Smooth muscle cell (in vitro differentiated cells): ENCODE data around the gene C10orf90. TPM values are rescaled to one million over a fixed set of nuclear protein-coding genes. Genes with fewer than 3 reads are reported as not detected.

Experiments
- DNase-seq: peaks from one replicate; lab custom pipeline; 2025; ENCODE audit not compliant: unreplicated experiment; lab: John Stamatoyannopoulos, UW
- H2AFZ ChIP-seq: fragments of 200-600 bp; sonication (generic); 2 replicates; pipeline ENCODE4 v1.6.0; 2016; ENCODE audit warnings: antibody characterized with exemption, low read depth, mild to moderate bottlenecking
- H3F3A ChIP-seq: fragments of 200-600 bp; sonication (generic); 2 replicates; pipeline ENCODE4 v1.6.0; 2017; ENCODE audit warnings: antibody characterized with exemption, low read depth
- H3K27ac ChIP-seq: fragments of 200-600 bp; sonication (generic); 2 replicates; pipeline ENCODE4 v1.5.1; 2016; ENCODE audit warnings: low read depth, mild to moderate bottlenecking
- H3K27me3 ChIP-seq: fragments of 200-600 bp; sonication (generic); 2 replicates; pipeline ENCODE4 v1.6.1; 2016; ENCODE audit warnings: low read depth, mild to moderate bottlenecking
- H3K36me3 ChIP-seq: fragments of 200-600 bp; sonication (generic); 2 replicates; pipeline ENCODE4 v1.5.1; 2016; ENCODE audit warnings: low read depth
- H3K4me1 ChIP-seq: fragments of 200-600 bp; sonication (generic); 2 replicates; pipeline ENCODE4 v1.5.1; 2016; ENCODE audit warnings: low read depth
- H3K4me2 ChIP-seq: fragments of 200-600 bp; sonication (generic); 2 replicates; pipeline ENCODE4 v1.6.0; 2016; ENCODE audit warnings: mild to moderate bottlenecking
- H3K4me3 ChIP-seq: fragments of 200-600 bp; sonication (generic); 2 replicates; pipeline ENCODE4 v1.5.1; 2016; ENCODE audit warnings: mild to moderate bottlenecking
- H3K79me2 ChIP-seq: fragments of 200-600 bp; sonication (generic); 2 replicates; pipeline ENCODE4 v1.6.0; 2016; ENCODE audit warnings: low read depth, mild to moderate bottlenecking
- H3K9ac ChIP-seq: fragments of 200-600 bp; sonication (generic); 2 replicates; pipeline ENCODE4 v1.6.0; 2016; ENCODE audit warnings: low read depth
- H3K9me3 ChIP-seq: fragments of 200-600 bp; sonication (generic); replicated peaks from 2 replicates; pipeline ENCODE4 v1.5.1; 2016; ENCODE audit warnings: low read depth
- H4K20me1 ChIP-seq: fragments of 200-600 bp; sonication (generic); 2 replicates; pipeline ENCODE4 v1.6.0; 2016; ENCODE audit warnings: low read depth
- WGBS: methylation state at CpG from one replicate; pipeline ENCODE4 v1.1.7; 2016; ENCODE audit warnings: low lambda C conversion rate; 5-methylcytosine and 5-hydroxymethylcytosine counted together
- polyA plus RNA-seq: library from polyadenylated mRNA; unstranded; fragments of >200 nt; fragmentation: Nextera tagmentation; extraction: Ambion mirVana; gene quantifications from 2 replicates; pipeline ENCODE4 v1.2.1, GENCODE V29; 2016
- total RNA-seq: library from RNA; depleted of rRNA; stranded (reverse); fragments of >200 nt; gene quantifications from 2 replicates; pipeline ENCODE4 v1.2.3, GENCODE V29; 2014
- TF ChIP-seq, protein P1 (sequence below): fragments of 200-600 bp; sonication (generic); IDR thresholded peaks from 2 replicates; pipeline ENCODE4 v1.5.1; 2017; ENCODE audit warnings: borderline replicate concordance, mild to moderate bottlenecking, antibody characterized with exemption; ENCODE audit not compliant: insufficient read depth, poor library complexity, severe bottlenecking

The C10orf90 gene
- total and polyA plus RNA-seq, 2 experiments from 2014 or later, result 0.10 to 1.8 TPM

DNA sequence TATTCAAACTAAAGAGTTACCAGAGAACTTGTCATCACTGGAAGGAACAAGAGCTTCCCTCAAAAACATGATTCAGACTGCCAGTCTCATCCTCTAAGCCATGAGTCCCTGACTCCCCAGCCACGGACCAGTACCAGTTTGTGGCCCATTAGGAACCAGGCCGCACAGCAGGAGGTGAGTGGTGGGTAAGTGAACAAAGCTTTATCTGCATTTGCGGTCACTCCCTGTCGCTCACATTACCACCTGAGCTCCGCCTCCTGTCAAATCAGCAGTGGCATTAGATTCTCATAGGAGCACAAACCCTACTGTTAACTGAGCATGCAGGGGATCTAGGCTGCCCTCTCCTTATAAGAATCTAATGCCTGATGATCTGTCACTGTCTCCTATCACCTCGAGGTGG lies 42.2 kb upstream of the C10orf90 start:
- Histone ChIP-seq H3K79me2 (no peaks in the 10 kb centered on the region), H3K9me3 (no peaks in the 10 kb centered on the region), H3K9ac (no peak overlapping the region), H3K4me2 (no peak overlapping the region), H4K20me1 (no peaks in the 10 kb centered on the region), H3K36me3 (no peaks in the 10 kb centered on the region), H3F3A (no peaks in the 10 kb centered on the region), H3K4me1 (no peaks in the 10 kb centered on the region), H3K4me3 (no peak overlapping the region), H2AFZ (no peak overlapping the region), H3K27me3 (peaks cover 4% of the 10 kb centered on the region), H3K27ac (no peak overlapping the region)
- WGBS, result 86% methylated on average over 6 of the region's 6 CpGs
- no peak for DNase-seq
- TF ChIP-seq, protein P1, sequence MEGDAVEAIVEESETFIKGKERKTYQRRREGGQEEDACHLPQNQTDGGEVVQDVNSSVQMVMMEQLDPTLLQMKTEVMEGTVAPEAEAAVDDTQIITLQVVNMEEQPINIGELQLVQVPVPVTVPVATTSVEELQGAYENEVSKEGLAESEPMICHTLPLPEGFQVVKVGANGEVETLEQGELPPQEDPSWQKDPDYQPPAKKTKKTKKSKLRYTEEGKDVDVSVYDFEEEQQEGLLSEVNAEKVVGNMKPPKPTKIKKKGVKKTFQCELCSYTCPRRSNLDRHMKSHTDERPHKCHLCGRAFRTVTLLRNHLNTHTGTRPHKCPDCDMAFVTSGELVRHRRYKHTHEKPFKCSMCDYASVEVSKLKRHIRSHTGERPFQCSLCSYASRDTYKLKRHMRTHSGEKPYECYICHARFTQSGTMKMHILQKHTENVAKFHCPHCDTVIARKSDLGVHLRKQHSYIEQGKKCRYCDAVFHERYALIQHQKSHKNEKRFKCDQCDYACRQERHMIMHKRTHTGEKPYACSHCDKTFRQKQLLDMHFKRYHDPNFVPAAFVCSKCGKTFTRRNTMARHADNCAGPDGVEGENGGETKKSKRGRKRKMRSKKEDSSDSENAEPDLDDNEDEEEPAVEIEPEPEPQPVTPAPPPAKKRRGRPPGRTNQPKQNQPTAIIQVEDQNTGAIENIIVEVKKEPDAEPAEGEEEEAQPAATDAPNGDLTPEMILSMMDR, result no peak

DNA sequence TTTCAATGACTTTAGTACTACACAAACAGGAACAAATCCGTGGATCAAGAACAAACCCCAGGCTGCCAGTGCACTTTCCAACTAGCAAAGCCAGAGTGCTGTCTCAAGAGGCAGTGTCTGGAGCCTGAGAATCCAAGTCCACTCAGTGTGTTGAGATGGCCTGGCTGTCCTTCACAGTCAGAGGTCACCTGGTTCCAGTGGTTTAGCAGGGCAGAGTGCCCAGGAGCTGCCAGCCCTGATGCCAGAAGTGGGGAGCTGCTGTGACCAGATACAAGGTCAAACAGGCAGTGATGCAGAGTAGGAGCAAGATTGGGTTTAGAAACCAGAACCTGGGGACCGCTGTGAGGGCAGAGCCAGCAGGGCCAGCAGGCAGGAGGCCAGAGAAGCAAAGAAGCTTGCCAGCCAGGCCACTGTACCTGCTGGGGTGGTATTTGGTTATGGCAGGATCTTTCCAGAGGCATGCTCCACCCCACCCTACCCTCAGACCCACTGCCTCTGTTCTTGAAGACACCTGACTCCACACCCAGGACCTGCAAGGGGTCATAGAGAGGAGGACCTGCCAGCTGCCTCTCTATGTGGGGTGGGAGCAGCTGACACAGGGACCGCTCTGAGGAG lies 35.6 kb upstream of the C10orf90 start:
- Histone ChIP-seq H3K79me2 (no peaks in the 10 kb centered on the region), H3K4me2 (no peak overlapping the region), H3K9me3 (no peaks in the 10 kb centered on the region), H3K27ac (no peak overlapping the region), H3K4me3 (no peak overlapping the region), H2AFZ (no peak overlapping the region), H3K9ac (no peak overlapping the region), H4K20me1 (no peaks in the 10 kb centered on the region), H3F3A (no peaks in the 10 kb centered on the region), H3K4me1 (peaks cover 6% of the 10 kb centered on the region), H3K36me3 (no peaks in the 10 kb centered on the region), H3K27me3 (no peaks in the 10 kb centered on the region)
- no peak for DNase-seq
- TF ChIP-seq, protein P1, result no peak
- 81% methylated on average over 3 of the region's 3 CpGs for WGBS

DNA sequence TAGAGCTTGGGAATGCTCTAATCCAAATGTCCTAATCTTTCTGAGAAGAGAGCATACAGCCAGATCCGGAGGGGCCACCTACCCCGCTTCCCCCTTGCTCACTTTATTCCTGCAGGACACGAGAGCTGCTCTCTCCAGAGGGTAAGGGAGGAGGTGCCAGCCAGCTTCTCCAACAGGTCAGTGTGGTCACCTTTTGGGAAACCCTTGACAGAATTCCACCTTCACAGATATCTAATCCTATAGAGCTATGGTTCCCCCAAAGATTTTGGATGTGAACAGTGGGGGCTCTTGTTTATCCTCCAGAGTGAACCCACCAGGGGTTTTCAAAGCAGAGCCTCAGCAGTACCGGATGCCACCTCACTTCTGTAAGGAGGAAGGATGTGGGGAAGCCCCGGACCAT lies 34.6 kb upstream of the C10orf90 start:
- H3K27me3 ChIP-seq, result no peaks in the 10 kb centered on the region
- no peak overlapping the region for H3K27ac ChIP-seq
- H3F3A ChIP-seq, result no peaks in the 10 kb centered on the region
- H3K4me1 ChIP-seq, result peaks cover 6% of the 10 kb centered on the region
- H4K20me1 ChIP-seq, result no peaks in the 10 kb centered on the region
- TF ChIP-seq, protein P1, result no peak
- H3K9ac ChIP-seq, result no peak overlapping the region
- H3K79me2 ChIP-seq, result no peaks in the 10 kb centered on the region
- no peak for DNase-seq
- H3K4me2 ChIP-seq, result no peak overlapping the region
- H3K36me3 ChIP-seq, result no peaks in the 10 kb centered on the region
- no peak overlapping the region for H2AFZ ChIP-seq
- H3K4me3 ChIP-seq, result no peak overlapping the region
- H3K9me3 ChIP-seq, result no peaks in the 10 kb centered on the region
- 68% methylated on average over 5 of the region's 5 CpGs for whole genome bisulfite sequencing

DNA sequence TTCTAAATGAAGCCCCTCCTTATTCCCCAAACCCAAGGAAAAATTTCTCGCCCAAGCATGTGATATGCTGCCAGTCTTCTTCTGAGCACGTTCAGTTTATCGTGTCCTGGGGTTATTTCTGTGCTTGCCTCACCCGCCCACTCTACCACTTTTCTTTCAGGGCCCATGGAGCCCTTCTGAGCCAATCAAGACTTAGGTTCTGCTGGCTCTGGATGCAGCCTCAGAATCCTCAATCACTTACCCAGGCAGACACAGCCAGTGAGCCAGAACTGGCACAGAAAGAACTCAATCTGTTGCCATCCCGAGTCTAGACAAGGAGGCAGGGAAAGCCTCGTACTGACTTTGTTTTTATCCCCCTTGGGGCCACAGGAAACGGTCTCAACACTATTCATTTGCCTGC lies 34.2 kb upstream of the C10orf90 start:
- Histone ChIP-seq H3K9ac (no peak overlapping the region), H3K79me2 (no peaks in the 10 kb centered on the region), H4K20me1 (no peaks in the 10 kb centered on the region), H3F3A (no peaks in the 10 kb centered on the region), H3K27me3 (no peaks in the 10 kb centered on the region), H3K27ac (no peak overlapping the region), H3K36me3 (no peaks in the 10 kb centered on the region), H3K4me1 (peaks cover 6% of the 10 kb centered on the region), H3K4me2 (no peak overlapping the region), H3K4me3 (no peak overlapping the region), H3K9me3 (no peaks in the 10 kb centered on the region), H2AFZ (no peak overlapping the region)
- 61% methylated on average over 7 of the region's 7 CpGs for WGBS
- TF ChIP-seq, protein P1, result no peak
- DNase-seq, result no peak
